Neuron (in vitro differentiated cells): ENCODE results near the gene ABHD12B.

Experiments
- H2AFZ ChIP-seq: one replicate; pipeline ENCODE4 v1.6.1; 2013; ENCODE audit warnings: low read depth, mild to moderate bottlenecking, inconsistent platforms, low read length, moderate library complexity
- H3K27me3 ChIP-seq: one replicate; pipeline ENCODE4 v1.6.1; 2013; ENCODE audit warnings: low read length; ENCODE audit not compliant: insufficient read depth
- H3K36me3 ChIP-seq: one replicate; pipeline ENCODE4 v1.6.1; 2013; ENCODE audit warnings: low read length; ENCODE audit not compliant: insufficient read depth
- H3K4me1 ChIP-seq: one replicate; pipeline ENCODE4 v1.6.1; 2013; ENCODE audit warnings: low read length; ENCODE audit not compliant: insufficient read depth
- H3K4me3 ChIP-seq: 2 replicates; pipeline ENCODE4 v1.5.1; 2013; ENCODE audit warnings: mild to moderate bottlenecking, low read length, moderate library complexity
- H3K9me3 ChIP-seq: one replicate; pipeline ENCODE4 v1.6.1; 2013; ENCODE audit warnings: low read length

Gene ABHD12B

GRCh38 chr14:50920482-50921230, 48.8 kb downstream of the ABHD12B start:
- no peaks in the 10 kb centered on the region for H3K27me3 ChIP-seq
- no peak overlapping the region for H2AFZ ChIP-seq
- no peak overlapping the region for H3K4me3 ChIP-seq
- H3K9me3 ChIP-seq, result no peaks in the 10 kb centered on the region
- H3K4me1 ChIP-seq, result peaks cover 9% of the 10 kb centered on the region
- H3K36me3 ChIP-seq, result no peaks in the 10 kb centered on the region

- no peaks in the 10 kb centered on the region for H3K9me3 ChIP-seq
- peaks cover 9% of the 10 kb centered on the region for H3K4me1 ChIP-seq
- no peak overlapping the region for H2AFZ ChIP-seq
Measured at GRCh38 chr14:50922803-50923202, 51.0 kb downstream of the ABHD12B start.

GRCh38 chr14:50924236-50924635, 52.4 kb downstream of the ABHD12B start:
- H3K4me1 ChIP-seq, result peaks cover 9% of the 10 kb centered on the region
- H3K9me3 ChIP-seq, result no peaks in the 10 kb centered on the region
- no peaks in the 10 kb centered on the region for H3K27me3 ChIP-seq
- no peak overlapping the region for H3K4me3 ChIP-seq
- H3K36me3 ChIP-seq, result no peaks in the 10 kb centered on the region
- H2AFZ ChIP-seq, result no peak overlapping the region

More at GRCh38 chr14:50922803-50923202, 51.0 kb downstream of the ABHD12B start:
- no peaks in the 10 kb centered on the region for H3K27me3 ChIP-seq
- H3K4me3 ChIP-seq, result no peak overlapping the region
- H3K36me3 ChIP-seq, result no peaks in the 10 kb centered on the region

GRCh38 chr14:50924843-50925242, 53.0 kb downstream of the ABHD12B start:
- no peaks in the 10 kb centered on the region for H3K27me3 ChIP-seq
- no peak overlapping the region for H3K4me3 ChIP-seq
- H3K36me3 ChIP-seq, result no peaks in the 10 kb centered on the region
- H2AFZ ChIP-seq, result no peak overlapping the region
- H3K4me1 ChIP-seq, result peaks cover 9% of the 10 kb centered on the region
- H3K9me3 ChIP-seq, result no peaks in the 10 kb centered on the region

GRCh38 chr14:50926851-50927386, 55.1 kb downstream of the ABHD12B start:
- Histone ChIP-seq H3K4me1 (peaks cover 3% of the 10 kb centered on the region), H3K27me3 (no peaks in the 10 kb centered on the region), H3K36me3 (no peaks in the 10 kb centered on the region), H3K9me3 (no peaks in the 10 kb centered on the region), H2AFZ (no peak overlapping the region), H3K4me3 (no peak overlapping the region)

- no peaks in the 10 kb centered on the region for H3K27me3 ChIP-seq
- no peak overlapping the region for H2AFZ ChIP-seq
- H3K4me1 ChIP-seq, result peaks cover 3% of the 10 kb centered on the region
- H3K36me3 ChIP-seq, result no peaks in the 10 kb centered on the region
- H3K9me3 ChIP-seq, result no peaks in the 10 kb centered on the region
- H3K4me3 ChIP-seq, result no peak overlapping the region
Measured at GRCh38 chr14:50928002-50928635, 56.3 kb downstream of the ABHD12B start.

GRCh38 chr14:50929506-50929905, 57.7 kb downstream of the ABHD12B start:
- Histone ChIP-seq H3K9me3 (no peaks in the 10 kb centered on the region), H3K36me3 (no peaks in the 10 kb centered on the region), H3K4me1 (peaks cover 3% of the 10 kb centered on the region), H2AFZ (no peak overlapping the region), H3K27me3 (no peaks in the 10 kb centered on the region), H3K4me3 (no peak overlapping the region)

GRCh38 chr14:50931559-50931958, 59.7 kb downstream of the ABHD12B start:
- Histone ChIP-seq H3K36me3 (no peaks in the 10 kb centered on the region), H3K9me3 (no peaks in the 10 kb centered on the region), H3K4me1 (peaks cover 3% of the 10 kb centered on the region), H3K4me3 (no peak overlapping the region), H3K27me3 (no peaks in the 10 kb centered on the region), H2AFZ (no peak overlapping the region)

GRCh38 chr14:50932156-50932555, 60.3 kb downstream of the ABHD12B start:
- Histone ChIP-seq H3K9me3 (no peaks in the 10 kb centered on the region), H3K4me1 (peaks cover 3% of the 10 kb centered on the region), H2AFZ (no peak overlapping the region), H3K36me3 (no peaks in the 10 kb centered on the region), H3K27me3 (no peaks in the 10 kb centered on the region), H3K4me3 (no peak overlapping the region)

GRCh38 chr14:50932592-50933495, 61.0 kb downstream of the ABHD12B start:
- Histone ChIP-seq H3K36me3 (no peaks in the 10 kb centered on the region), H3K9me3 (no peaks in the 10 kb centered on the region), H3K4me3 (no peak overlapping the region), H2AFZ (no peak overlapping the region), H3K4me1 (peaks cover 3% of the 10 kb centered on the region), H3K27me3 (no peaks in the 10 kb centered on the region)

- Histone ChIP-seq H3K9me3 (no peaks in the 10 kb centered on the region), H3K4me3 (no peak overlapping the region), H3K27me3 (no peaks in the 10 kb centered on the region), H2AFZ (no peak overlapping the region), H3K36me3 (no peaks in the 10 kb centered on the region), H3K4me1 (peaks cover 3% of the 10 kb centered on the region)
Measured at GRCh38 chr14:50935126-50936015, 63.5 kb downstream of the ABHD12B start.

- peaks cover 3% of the 10 kb centered on the region for H3K4me1 ChIP-seq
- no peak overlapping the region for H3K4me3 ChIP-seq
- no peak overlapping the region for H2AFZ ChIP-seq
- H3K9me3 ChIP-seq, result no peaks in the 10 kb centered on the region
- H3K36me3 ChIP-seq, result no peaks in the 10 kb centered on the region
- no peaks in the 10 kb centered on the region for H3K27me3 ChIP-seq
Measured at GRCh38 chr14:50936016-50936340, 64.1 kb downstream of the ABHD12B start.
